ENCODE measurements around the gene NSF.
A peak's percentile ranks its signal among the peaks of the same experiment; 100 is the strongest.

NSF gene

DNA sequence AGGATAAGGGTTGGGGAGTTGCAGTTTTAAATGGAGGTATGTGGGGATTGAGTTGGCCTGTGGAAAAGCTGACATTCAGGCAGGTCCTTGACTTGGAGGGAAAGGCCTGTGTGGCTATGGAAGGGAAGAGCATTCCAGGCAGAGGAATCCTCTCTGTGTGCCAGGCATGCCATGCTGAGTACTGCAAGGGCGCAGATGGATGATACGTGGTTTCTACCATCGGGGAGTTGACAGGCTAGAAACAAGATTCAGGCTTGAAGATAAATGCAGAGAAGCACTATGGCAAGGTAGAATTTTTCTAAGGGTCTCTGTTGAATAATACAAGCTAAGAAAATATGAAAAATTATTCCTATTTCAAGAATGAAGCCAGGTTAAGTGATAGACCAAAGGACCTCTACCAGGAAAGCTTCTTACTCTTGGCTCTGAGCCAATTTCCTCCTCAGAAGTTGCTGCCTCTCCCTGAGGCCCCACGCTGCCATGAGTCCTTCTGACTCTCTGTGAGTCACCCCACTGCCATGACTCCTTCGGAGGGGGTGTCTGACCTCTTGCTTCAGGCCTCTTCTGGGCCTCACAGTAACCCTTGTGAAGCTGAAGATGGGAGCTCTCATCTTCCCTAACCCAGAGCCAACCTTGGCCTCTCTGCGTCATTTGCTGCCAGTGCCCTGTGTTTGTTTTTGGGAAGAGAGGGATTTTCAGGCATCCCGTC, 152.2 kb downstream of the NSF start (continued):
- TF ChIP-seq BCL6B (tag by site-specific recombination; IDR thresholded peaks at IDR 0.05) (peak; percentile 52; the same call in 1 of the 2 replicates), ZNF184 (tag by site-specific recombination; IDR thresholded peaks at IDR 0.05) (peak; percentile 95), OSR2 (tag by site-specific recombination; IDR thresholded peaks at IDR 0.05) (peak; percentile 37; the same call in 1 of the 2 replicates), TCF7L2 (IDR thresholded peaks at IDR 0.05; ENCODE audit: borderline replicate concordance, low read depth, low read length) (no peak), ZNF549 (tag by site-specific recombination; IDR thresholded peaks at IDR 0.05) (peak; percentile 38; the same call in 1 of the 2 replicates), YY1 (tag by site-specific recombination; IDR thresholded peaks at IDR 0.05) (no peak), KLF10 (tag by site-specific recombination; IDR thresholded peaks at IDR 0.05) (0 out of 2 replicates have a peak, but pooled peaks have one; percentile 51), ZNF311 (tag by site-specific recombination; IDR thresholded peaks at IDR 0.05; ENCODE audit: borderline replicate concordance) (0 out of 2 replicates have a peak, but pooled peaks have one; percentile 72), GFI1B (tag by site-specific recombination; IDR thresholded peaks at IDR 0.05) (no peak), ZNF704 (tag by site-specific recombination; IDR thresholded peaks at IDR 0.05) (no peak), ZNF571 (tag by site-specific recombination; IDR thresholded peaks at IDR 0.05) (peak; percentile 68; the same call in 1 of the 2 replicates)
- TF ChIP-seq, protein P1, sequence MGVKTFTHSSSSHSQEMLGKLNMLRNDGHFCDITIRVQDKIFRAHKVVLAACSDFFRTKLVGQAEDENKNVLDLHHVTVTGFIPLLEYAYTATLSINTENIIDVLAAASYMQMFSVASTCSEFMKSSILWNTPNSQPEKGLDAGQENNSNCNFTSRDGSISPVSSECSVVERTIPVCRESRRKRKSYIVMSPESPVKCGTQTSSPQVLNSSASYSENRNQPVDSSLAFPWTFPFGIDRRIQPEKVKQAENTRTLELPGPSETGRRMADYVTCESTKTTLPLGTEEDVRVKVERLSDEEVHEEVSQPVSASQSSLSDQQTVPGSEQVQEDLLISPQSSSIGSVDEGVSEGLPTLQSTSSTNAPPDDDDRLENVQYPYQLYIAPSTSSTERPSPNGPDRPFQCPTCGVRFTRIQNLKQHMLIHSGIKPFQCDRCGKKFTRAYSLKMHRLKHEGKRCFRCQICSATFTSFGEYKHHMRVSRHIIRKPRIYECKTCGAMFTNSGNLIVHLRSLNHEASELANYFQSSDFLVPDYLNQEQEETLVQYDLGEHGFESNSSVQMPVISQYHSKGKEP (tag by site-specific recombination; IDR thresholded peaks at IDR 0.05): peak; percentile 71
- TF ChIP-seq, protein P2, sequence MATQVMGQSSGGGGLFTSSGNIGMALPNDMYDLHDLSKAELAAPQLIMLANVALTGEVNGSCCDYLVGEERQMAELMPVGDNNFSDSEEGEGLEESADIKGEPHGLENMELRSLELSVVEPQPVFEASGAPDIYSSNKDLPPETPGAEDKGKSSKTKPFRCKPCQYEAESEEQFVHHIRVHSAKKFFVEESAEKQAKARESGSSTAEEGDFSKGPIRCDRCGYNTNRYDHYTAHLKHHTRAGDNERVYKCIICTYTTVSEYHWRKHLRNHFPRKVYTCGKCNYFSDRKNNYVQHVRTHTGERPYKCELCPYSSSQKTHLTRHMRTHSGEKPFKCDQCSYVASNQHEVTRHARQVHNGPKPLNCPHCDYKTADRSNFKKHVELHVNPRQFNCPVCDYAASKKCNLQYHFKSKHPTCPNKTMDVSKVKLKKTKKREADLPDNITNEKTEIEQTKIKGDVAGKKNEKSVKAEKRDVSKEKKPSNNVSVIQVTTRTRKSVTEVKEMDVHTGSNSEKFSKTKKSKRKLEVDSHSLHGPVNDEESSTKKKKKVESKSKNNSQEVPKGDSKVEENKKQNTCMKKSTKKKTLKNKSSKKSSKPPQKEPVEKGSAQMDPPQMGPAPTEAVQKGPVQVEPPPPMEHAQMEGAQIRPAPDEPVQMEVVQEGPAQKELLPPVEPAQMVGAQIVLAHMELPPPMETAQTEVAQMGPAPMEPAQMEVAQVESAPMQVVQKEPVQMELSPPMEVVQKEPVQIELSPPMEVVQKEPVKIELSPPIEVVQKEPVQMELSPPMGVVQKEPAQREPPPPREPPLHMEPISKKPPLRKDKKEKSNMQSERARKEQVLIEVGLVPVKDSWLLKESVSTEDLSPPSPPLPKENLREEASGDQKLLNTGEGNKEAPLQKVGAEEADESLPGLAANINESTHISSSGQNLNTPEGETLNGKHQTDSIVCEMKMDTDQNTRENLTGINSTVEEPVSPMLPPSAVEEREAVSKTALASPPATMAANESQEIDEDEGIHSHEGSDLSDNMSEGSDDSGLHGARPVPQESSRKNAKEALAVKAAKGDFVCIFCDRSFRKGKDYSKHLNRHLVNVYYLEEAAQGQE (tag by site-specific recombination; IDR thresholded peaks at IDR 0.05): no peak

- Histone ChIP-seq H3K4me1 (ENCODE audit: control insufficient read depth, insufficient read depth, low read length) (peaks cover 5% of the 10 kb centered on the region), H3K27ac (ENCODE audit: extremely low read depth, low read depth, low read length) (no peak overlapping the region), H3K4me3 (ENCODE audit: low read depth, low read length) (no peak overlapping the region), H3K36me3 (ENCODE audit: control insufficient read depth in 2 of 2, insufficient read depth in 1 of 2, low read length in 2 of 2) (no peaks in the 10 kb centered on the region; a peak in 1 of 3 replicates), H3K9me3 (ENCODE audit: control insufficient read depth, insufficient read depth, low read depth, low read length) (no peaks in the 10 kb centered on the region)
- POLR2A ChIA-PET: no interaction called here
- CTCF ChIA-PET: interaction anchor here (0.5 to 1.0 kb wide), 2 partner anchors 8 to 13 kb away, joined by 3 read pairs; no protein-coding TSS in a partner anchor
- TF ChIP-seq ZNF560 (tag by site-specific recombination; IDR thresholded peaks at IDR 0.05; ENCODE audit: borderline replicate concordance) (no peak), ZBTB17 (tag by site-specific recombination; IDR thresholded peaks at IDR 0.05) (no peak), ZNF121 (tag by site-specific recombination; IDR thresholded peaks at IDR 0.05) (no peak), AEBP2 (tag by site-specific recombination; IDR thresholded peaks at IDR 0.05; ENCODE audit: borderline replicate concordance) (no peak), ZNF654 (tag by site-specific recombination; IDR thresholded peaks at IDR 0.05; ENCODE audit: low read depth) (no peak), ZNF76 (tag by site-specific recombination; IDR thresholded peaks at IDR 0.05; ENCODE audit: borderline replicate concordance, low read depth) (no peak), ZNF664 (tag by site-specific recombination; IDR thresholded peaks at IDR 0.05) (no peak), ZNF391 (tag by site-specific recombination; IDR thresholded peaks at IDR 0.05; ENCODE audit: borderline replicate concordance, low read depth) (no peak), RBAK (tag by site-specific recombination; IDR thresholded peaks at IDR 0.05) (no peak), ZNF426 (tag by site-specific recombination; IDR thresholded peaks at IDR 0.05) (no peak), ZFP37 (tag by site-specific recombination; IDR thresholded peaks at IDR 0.05) (no peak), ZBTB48 (tag by site-specific recombination; IDR thresholded peaks at IDR 0.05) (no peak)
- TF ChIP-seq, protein P3, sequence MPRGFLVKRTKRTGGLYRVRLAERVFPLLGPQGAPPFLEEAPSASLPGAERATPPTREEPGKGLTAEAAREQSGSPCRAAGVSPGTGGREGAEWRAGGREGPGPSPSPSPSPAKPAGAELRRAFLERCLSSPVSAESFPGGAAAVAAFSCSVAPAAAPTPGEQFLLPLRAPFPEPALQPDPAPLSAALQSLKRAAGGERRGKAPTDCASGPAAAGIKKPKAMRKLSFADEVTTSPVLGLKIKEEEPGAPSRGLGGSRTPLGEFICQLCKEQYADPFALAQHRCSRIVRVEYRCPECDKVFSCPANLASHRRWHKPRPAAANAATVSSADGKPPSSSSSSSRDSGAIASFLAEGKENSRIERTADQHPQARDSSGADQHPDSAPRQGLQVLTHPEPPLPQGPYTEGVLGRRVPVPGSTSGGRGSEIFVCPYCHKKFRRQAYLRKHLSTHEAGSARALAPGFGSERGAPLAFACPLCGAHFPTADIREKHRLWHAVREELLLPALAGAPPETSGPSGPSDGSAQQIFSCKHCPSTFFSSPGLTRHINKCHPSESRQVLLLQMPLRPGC (tag by site-specific recombination; IDR thresholded peaks at IDR 0.05): no peak
Observed at GRCh38 chr17:46744441-46744840, 154.0 kb downstream of the NSF start.
